ENCODE measurements around the gene RAB44.

RAB44 gene

DNA sequence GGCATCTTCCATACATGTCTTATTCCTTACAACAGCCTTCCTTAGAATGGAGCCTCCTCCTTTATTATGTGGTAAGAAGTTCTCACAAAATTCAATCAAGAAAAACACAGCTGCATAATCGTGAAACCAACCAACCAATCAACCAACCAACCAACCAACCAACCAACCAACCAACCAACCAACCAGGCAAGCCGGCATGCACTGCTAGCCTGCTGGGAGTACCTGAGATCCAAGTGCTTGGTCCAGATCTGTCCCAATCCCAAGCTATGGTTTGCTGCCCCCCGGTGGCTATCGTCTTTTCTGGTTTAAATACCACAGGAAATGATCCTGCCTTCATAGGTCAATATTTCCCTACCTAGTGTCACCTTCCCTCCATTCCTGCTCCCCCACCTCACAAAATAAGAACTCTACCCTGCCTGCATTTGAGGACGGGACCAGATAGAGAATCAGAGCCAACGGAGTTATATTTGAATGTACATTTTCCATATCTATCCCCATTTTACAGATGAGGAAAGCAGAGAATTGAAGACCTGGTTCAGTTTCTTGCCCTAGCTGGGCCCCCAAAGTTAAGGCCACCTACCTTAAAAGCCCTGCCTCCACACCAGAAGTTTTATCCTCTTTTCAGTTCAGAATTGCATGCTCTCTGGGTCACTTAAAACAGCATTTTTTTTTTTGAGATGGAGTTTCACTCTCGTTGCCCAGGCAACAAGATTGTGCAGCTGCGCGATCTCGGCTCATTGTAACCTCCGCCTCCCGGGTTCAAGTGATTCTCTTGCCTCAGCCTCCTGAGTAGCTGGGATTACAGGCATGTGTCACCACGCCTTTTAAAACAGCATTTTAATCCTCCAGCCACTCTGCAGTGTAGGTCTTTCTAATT lies 27.1 kb downstream of the RAB44 start:
- Histone ChIP-seq H3K4me3 (ENCODE audit: low read depth, low read length) (no peak overlapping the region), H3K36me3 (no peaks in the 10 kb centered on the region), H3K27ac (no peak overlapping the region), H3K9me3 (ENCODE audit: severe bottlenecking) (no peaks in the 10 kb centered on the region), H3K27me3 (ENCODE audit: insufficient read depth, low read depth, severe bottlenecking) (no peaks in the 10 kb centered on the region)
- TF ChIP-seq, protein P1, sequence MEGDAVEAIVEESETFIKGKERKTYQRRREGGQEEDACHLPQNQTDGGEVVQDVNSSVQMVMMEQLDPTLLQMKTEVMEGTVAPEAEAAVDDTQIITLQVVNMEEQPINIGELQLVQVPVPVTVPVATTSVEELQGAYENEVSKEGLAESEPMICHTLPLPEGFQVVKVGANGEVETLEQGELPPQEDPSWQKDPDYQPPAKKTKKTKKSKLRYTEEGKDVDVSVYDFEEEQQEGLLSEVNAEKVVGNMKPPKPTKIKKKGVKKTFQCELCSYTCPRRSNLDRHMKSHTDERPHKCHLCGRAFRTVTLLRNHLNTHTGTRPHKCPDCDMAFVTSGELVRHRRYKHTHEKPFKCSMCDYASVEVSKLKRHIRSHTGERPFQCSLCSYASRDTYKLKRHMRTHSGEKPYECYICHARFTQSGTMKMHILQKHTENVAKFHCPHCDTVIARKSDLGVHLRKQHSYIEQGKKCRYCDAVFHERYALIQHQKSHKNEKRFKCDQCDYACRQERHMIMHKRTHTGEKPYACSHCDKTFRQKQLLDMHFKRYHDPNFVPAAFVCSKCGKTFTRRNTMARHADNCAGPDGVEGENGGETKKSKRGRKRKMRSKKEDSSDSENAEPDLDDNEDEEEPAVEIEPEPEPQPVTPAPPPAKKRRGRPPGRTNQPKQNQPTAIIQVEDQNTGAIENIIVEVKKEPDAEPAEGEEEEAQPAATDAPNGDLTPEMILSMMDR (IDR thresholded peaks at IDR 0.05; ENCODE audit: low read depth, low read length), result peak; percentile 83
- peak; percentile 92 for DNase-seq

DNA sequence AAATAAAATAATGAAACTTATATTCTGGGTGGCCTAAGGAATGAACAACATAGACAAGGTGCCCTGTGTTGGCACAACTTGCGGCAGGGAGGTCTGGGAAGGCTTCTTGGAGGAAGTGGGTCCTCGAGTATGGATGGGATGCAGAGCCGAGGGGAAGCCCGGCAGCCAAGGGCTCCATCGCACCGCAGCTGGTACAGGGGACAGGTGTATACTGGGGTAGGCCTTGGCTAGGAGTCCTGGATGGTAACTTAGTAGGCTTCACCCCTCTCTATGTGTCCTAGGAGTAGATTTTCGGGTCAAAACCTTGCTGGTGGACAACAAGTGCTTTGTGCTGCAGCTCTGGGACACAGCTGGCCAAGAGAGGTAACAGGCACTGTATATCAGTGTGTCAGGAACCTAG lies 28.0 kb downstream of the RAB44 start:
- Histone ChIP-seq H3K4me3 (ENCODE audit: low read depth, low read length) (no peak overlapping the region), H3K27ac (no peak overlapping the region), H3K36me3 (no peaks in the 10 kb centered on the region), H3K9me3 (ENCODE audit: severe bottlenecking) (no peaks in the 10 kb centered on the region), H3K27me3 (ENCODE audit: insufficient read depth, low read depth, severe bottlenecking) (no peaks in the 10 kb centered on the region)
- DNase-seq, result no peak
- TF ChIP-seq, protein P1 (IDR thresholded peaks at IDR 0.05; ENCODE audit: low read depth, low read length), result no peak

DNA sequence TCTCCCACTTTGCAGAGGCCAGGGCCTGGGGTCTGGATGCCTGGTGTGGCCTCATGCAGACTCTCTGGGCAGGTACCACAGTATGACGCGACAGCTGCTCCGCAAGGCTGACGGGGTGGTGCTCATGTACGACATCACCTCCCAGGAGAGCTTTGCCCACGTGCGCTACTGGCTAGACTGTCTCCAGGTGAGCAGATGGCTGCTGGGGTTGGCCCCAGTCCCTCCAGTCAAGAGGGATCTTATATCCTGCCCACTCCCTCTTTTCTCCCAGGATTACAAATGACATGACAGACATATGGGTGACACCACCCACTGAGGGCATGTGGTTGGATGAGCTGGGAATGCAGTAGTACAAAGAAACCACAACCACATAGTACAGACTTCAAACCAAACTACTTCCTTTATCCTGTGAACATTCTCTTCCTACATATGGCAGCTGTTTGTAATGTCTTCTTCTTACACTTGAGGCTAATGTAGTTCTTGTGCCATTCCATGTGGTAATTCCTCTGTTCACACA lies 29.9 kb downstream of the RAB44 start:
- H3K27ac ChIP-seq, result peak overlapping the region; percentile 10; the same call in 1 of the 2 replicates
- TF ChIP-seq, protein P1 (IDR thresholded peaks at IDR 0.05; ENCODE audit: low read depth, low read length), result no peak
- H3K36me3 ChIP-seq, result no peaks in the 10 kb centered on the region
- peak; percentile 86 for DNase-seq
- H3K9me3 ChIP-seq (ENCODE audit: severe bottlenecking), result no peaks in the 10 kb centered on the region
- H3K4me3 ChIP-seq (ENCODE audit: low read depth, low read length), result no peak overlapping the region
- no peaks in the 10 kb centered on the region for H3K27me3 ChIP-seq (ENCODE audit: insufficient read depth, low read depth, severe bottlenecking)

DNA sequence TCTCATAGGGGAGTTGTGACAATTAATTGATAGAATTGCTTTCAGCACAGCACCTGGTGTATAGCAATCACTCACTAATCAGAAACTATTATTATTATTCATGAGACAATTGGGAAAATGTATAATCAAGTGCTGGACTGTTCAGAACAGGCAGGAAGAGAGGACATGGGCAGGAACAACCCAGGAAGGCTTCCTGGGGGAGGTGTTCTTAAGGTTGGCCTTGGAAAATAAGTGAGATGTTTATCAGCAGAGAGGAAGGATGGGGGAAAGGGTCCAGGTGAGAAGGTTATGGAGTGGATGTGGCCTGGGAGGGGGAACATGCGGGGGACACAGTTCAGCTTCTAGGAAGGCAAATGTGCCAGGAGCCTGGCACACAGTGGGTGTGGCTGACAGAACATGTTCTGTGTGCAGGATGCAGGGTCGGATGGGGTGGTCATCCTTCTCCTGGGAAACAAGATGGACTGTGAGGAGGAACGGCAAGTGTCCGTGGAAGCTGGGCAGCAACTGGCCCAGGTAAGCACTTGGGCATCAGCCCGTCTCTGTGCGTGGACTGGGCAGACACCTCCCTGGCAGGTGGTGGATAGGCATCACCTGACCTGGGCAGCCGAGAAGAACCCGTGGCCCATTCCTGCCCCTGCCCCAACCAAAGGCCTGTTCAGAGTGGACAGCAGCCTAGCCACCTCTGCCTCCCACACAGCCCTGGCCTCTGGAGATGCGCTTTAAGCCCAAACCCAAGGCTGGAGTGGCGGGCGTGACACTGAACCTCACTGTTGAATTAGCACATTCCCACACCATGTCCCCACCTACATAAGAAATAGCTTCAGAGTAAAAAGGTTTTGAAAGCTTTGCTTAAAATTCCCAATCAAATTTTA lies 30.9 kb downstream of the RAB44 start:
- Histone ChIP-seq H3K27ac (no peak overlapping the region), H3K9me3 (ENCODE audit: severe bottlenecking) (no peaks in the 10 kb centered on the region), H3K27me3 (ENCODE audit: insufficient read depth, low read depth, severe bottlenecking) (no peaks in the 10 kb centered on the region), H3K4me3 (ENCODE audit: low read depth, low read length) (no peak overlapping the region), H3K36me3 (no peaks in the 10 kb centered on the region)
- TF ChIP-seq, protein P1 (IDR thresholded peaks at IDR 0.05; ENCODE audit: low read depth, low read length), result no peak
- DNase-seq, result no peak

DNA sequence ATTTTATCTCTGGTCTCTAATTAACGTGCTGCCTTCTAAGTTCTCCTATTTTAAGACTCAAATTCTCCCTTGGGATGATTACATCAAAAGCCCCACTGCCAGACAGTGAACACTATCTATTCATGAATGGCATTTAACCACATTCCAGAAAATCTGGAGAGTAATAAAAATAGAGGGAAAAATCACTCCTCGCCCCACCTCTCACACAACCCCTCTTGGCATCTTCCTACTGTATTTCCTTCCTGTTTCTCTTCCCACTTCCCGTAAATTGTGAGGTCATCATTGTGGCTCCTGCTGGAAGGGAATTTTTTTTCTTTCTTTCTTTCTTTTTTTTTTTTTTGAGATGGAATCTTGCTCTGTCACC lies 31.5 kb downstream of the RAB44 start:
- H3K4me3 ChIP-seq (ENCODE audit: low read depth, low read length), result no peak overlapping the region
- TF ChIP-seq, protein P1 (IDR thresholded peaks at IDR 0.05; ENCODE audit: low read depth, low read length), result no peak
- H3K9me3 ChIP-seq (ENCODE audit: severe bottlenecking), result no peaks in the 10 kb centered on the region
- H3K27ac ChIP-seq, result no peak overlapping the region
- H3K27me3 ChIP-seq (ENCODE audit: insufficient read depth, low read depth, severe bottlenecking), result no peaks in the 10 kb centered on the region
- H3K36me3 ChIP-seq, result no peaks in the 10 kb centered on the region
- DNase-seq, result no peak

Data from WERI-Rb-1 (cell line).